Tibial artery (tissue), 4 donors: ENCODE measurements around the gene NWD2.

ENCODE experiments used
- DNase-seq, 2 donors: peaks; one replicate each; pipeline ENCODE4 v3.0.0-alpha.2; 2019
- H3K27ac ChIP-seq, 2 donors: fragments of 200-600 bp; sonication (generic) in 1 of 2; 1 replicate in 1 of 2; 2 replicates in 1 of 2; pipeline ENCODE4 v1.5.1; 2018 to 2019; ENCODE audit warnings: mild to moderate bottlenecking in 1 of 2
- H3K27me3 ChIP-seq, 2 donors: fragments of 200-600 bp; sonication (generic) in 1 of 2; one replicate each; pipeline versions ENCODE4 v1.5.1 to v1.6.0; 2016 to 2019
- H3K36me3 ChIP-seq, 3 donors: fragments of 200-600 bp; sonication (generic) in 2 of 3; one replicate each; pipeline ENCODE4 v1.5.1; 2016 to 2019; ENCODE audit warnings: mild to moderate bottlenecking in 2 of 3
- H3K4me1 ChIP-seq, 4 donors: fragments of 200-600 bp; sonication (generic) in 2 of 4; 1 replicate in 3 of 4; 2 replicates in 1 of 4; pipeline ENCODE4 v1.5.1; 2016 to 2019
- H3K4me3 ChIP-seq, 2 donors: fragments of 200-600 bp; sonication (generic) in 1 of 2; 1 replicate in 1 of 2; 2 replicates in 1 of 2; pipeline ENCODE4 v1.5.1; 2018 to 2019; ENCODE audit warnings: mild to moderate bottlenecking in 2 of 2
- H3K9me3 ChIP-seq, 3 donors: fragments of 200-600 bp; sonication (generic) in 1 of 3; one replicate each; pipeline ENCODE4 v1.5.1; 2016 to 2019
- intact Hi-C: fragments of 100-400 bp; cut with DNase I; formaldehyde crosslinking; loops from one replicate; pipeline ENCODE4 v1.15.0; 2023; ENCODE audit warnings: low total_unique reads
- TF ChIP-seq, protein P1 (sequence below), 2 experiments: fragments of 200-600 bp in 1 of 2; fragments of 450-650 bp in 1 of 2; IDR thresholded peaks; one replicate each; pipeline ENCODE4 v1.5.1; 2017 to 2019; ENCODE audit warnings: antibody characterized with exemption in 2 of 2, mild to moderate bottlenecking in 1 of 2, moderate library complexity in 1 of 2

NWD2 gene

DNA sequence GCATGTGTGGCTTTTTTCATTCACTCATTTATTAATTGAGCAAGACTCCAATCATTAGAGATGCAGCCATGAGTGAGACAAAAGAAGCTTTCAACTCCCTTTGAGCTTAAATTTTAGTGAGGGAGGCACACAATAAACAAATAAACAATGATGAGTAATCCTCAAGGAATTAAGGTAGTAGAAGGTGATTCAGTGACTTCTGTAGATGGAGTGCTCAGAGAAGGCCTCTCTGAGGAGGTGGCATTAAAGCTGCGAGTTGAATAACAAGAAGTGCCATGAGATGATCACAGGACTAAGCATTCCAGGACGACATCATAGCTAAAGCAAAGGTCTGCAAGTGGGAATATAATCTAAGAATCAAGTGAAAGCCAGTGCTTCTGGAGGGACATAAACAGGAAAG lies 77.6 kb downstream of the NWD2 start:
- TF ChIP-seq, protein P1, sequence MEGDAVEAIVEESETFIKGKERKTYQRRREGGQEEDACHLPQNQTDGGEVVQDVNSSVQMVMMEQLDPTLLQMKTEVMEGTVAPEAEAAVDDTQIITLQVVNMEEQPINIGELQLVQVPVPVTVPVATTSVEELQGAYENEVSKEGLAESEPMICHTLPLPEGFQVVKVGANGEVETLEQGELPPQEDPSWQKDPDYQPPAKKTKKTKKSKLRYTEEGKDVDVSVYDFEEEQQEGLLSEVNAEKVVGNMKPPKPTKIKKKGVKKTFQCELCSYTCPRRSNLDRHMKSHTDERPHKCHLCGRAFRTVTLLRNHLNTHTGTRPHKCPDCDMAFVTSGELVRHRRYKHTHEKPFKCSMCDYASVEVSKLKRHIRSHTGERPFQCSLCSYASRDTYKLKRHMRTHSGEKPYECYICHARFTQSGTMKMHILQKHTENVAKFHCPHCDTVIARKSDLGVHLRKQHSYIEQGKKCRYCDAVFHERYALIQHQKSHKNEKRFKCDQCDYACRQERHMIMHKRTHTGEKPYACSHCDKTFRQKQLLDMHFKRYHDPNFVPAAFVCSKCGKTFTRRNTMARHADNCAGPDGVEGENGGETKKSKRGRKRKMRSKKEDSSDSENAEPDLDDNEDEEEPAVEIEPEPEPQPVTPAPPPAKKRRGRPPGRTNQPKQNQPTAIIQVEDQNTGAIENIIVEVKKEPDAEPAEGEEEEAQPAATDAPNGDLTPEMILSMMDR (IDR thresholded peaks at IDR 0.05) = no peak
- Histone ChIP-seq H3K27me3 (no peaks in the 10 kb centered on the region), H3K36me3 (no peaks in the 10 kb centered on the region), H3K9me3 (no peaks in the 10 kb centered on the region), H3K4me3 (no peak overlapping the region), H3K4me1 (no peaks in the 10 kb centered on the region), H3K27ac (no peak overlapping the region)
- intact Hi-C loops = loop anchor here (10.0 kb wide), 1 partner anchor 427 kb away; no protein-coding TSS in a partner anchor
- no peak for DNase-seq

DNA sequence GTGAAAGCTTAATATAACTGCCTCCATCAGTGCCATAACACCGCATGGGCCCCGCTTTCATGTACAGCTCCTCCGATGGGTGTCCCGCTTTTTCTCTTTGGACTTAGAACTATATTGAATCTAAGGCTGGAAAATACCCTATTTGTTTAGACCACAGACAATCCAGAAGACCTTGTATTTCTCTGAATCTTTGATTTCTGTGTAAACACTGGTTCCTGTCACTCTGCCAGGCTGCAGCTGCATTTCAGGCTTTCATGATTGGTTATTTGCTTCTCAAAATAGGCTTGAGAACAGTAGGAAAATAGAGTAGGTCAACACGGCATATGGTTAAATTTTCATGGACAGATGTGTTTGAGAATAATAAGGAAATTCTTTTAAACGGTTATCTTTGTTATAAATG lies 80.0 kb downstream of the NWD2 start:
- TF ChIP-seq, protein P1 (IDR thresholded peaks at IDR 0.05) = no peak
- H3K4me1 ChIP-seq = no peaks in the 10 kb centered on the region
- H3K27me3 ChIP-seq = no peaks in the 10 kb centered on the region
- no peak overlapping the region for H3K4me3 ChIP-seq
- H3K36me3 ChIP-seq = no peaks in the 10 kb centered on the region
- H3K27ac ChIP-seq = no peak overlapping the region
- DNase-seq = no peak
- H3K9me3 ChIP-seq = no peaks in the 10 kb centered on the region
- intact Hi-C loops = loop anchor here (10.0 kb wide), 1 partner anchor 430 kb away; no protein-coding TSS in a partner anchor

DNA sequence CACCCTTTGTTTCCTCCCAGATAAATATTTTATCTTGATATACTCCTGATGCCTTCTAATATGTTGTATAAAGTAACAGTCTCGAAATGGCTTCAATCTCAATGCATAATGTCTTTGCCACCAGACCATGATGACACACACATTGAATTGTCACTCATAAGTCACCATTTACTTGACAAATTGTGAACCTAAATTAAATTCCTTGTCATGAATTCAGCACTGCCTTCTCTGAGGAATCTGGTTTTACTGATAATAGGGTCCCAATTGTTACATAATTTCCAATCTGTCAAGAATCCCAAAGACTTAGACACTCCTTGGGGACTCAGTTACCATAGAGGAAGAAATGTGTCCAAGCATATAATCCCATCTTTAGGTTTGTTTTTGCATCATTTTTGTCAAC lies 82.3 kb downstream of the NWD2 start:
- Histone ChIP-seq H3K4me3 (no peak overlapping the region), H3K9me3 (no peaks in the 10 kb centered on the region), H3K27ac (no peak overlapping the region), H3K4me1 (no peaks in the 10 kb centered on the region), H3K27me3 (no peaks in the 10 kb centered on the region), H3K36me3 (no peaks in the 10 kb centered on the region)
- DNase-seq = no peak
- intact Hi-C loops = loop anchor here (10.0 kb wide), 1 partner anchor 432 kb away; no protein-coding TSS in a partner anchor
- TF ChIP-seq, protein P1 (IDR thresholded peaks at IDR 0.05) = no peak

DNA sequence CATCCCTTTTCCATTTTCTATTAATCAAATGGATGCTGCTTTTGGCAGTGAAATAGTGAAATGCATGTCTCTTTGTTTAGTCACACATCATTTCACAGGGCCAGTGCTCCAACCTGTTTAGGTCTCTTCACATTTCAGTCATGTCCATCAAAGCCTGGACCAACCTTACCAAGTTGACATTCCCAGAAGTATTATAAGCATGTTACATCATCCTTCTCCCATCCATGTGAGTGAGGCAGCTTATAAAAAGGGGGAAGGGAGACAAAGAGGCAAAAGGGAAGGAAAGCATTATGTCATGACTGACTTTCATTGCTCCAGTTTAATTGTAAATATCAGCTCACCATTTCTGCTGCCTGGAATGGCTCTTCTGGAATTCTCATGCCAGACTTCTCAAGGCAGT lies 94.4 kb downstream of the NWD2 start:
- Histone ChIP-seq H3K4me1 (no peaks in the 10 kb centered on the region), H3K9me3 (peaks cover 0 to 4% (median 0%) of the 10 kb centered on the region in 3 donors), H3K27me3 (no peaks in the 10 kb centered on the region), H3K36me3 (no peaks in the 10 kb centered on the region), H3K27ac (no peak overlapping the region), H3K4me3 (no peak overlapping the region)
- intact Hi-C loops = no loop called here
- TF ChIP-seq, protein P1 (IDR thresholded peaks at IDR 0.05) = no peak
- DNase-seq = no peak

- no peaks in the 10 kb centered on the region for H3K4me1 ChIP-seq
- H3K27ac ChIP-seq = no peak overlapping the region
- H3K36me3 ChIP-seq = no peaks in the 10 kb centered on the region
- no peak for DNase-seq
- no peak overlapping the region for H3K4me3 ChIP-seq
- no peaks in the 10 kb centered on the region for H3K9me3 ChIP-seq
- H3K27me3 ChIP-seq = no peaks in the 10 kb centered on the region
- TF ChIP-seq, protein P1 (IDR thresholded peaks at IDR 0.05) = no peak
- intact Hi-C loops = no loop called here
Observed at GRCh38 chr4:37358748-37359147, 114.2 kb downstream of the NWD2 start.

DNA sequence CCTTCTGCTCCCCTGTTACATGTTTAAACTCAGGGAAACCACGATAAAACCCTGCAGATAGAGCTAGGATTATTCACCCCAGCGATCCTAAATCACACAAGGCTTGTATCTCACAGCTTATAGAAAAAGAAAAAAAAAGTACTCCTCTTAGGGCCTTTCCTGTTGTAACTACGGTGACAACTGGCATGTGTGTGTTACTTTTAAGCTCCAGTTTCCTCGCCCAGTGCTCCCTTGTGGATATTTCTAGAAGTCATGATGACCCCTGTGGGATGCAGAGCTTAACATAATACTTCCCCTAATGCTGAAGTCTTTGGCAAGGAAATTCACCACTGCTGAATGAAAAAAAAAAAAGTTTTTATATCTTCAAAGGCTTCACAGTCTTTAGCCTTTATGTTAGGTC lies 114.7 kb downstream of the NWD2 start:
- no peak overlapping the region for H3K4me3 ChIP-seq
- intact Hi-C loops = no loop called here
- no peak overlapping the region for H3K27ac ChIP-seq
- no peaks in the 10 kb centered on the region for H3K4me1 ChIP-seq
- H3K36me3 ChIP-seq = no peaks in the 10 kb centered on the region
- DNase-seq = no peak
- H3K9me3 ChIP-seq = no peaks in the 10 kb centered on the region
- H3K27me3 ChIP-seq = no peaks in the 10 kb centered on the region
- TF ChIP-seq, protein P1 (IDR thresholded peaks at IDR 0.05) = no peak
